Kidney tubule cell (primary cell): ENCODE measurements around the gene PSEN1.
A peak's percentile ranks its signal among the peaks of the same experiment; 100 is the strongest.

ENCODE experiments used
- DNase-seq: peaks from one replicate; pipeline ENCODE4 v3.0.0-alpha.2; 2018; ENCODE audit warnings: low spot score

PSEN1 gene

GRCh38 chr14:73136387-73137225 lies at the start of gene PSEN1:
Gene PSEN1, plus strand, starts transcription at chr14:73136507. Its CDS starts 11,513 bp downstream, at chr14:73148020.
- DNase-seq, result peak; percentile 93

- no peak for DNase-seq
These were observed 45.3 kb upstream of the PSEN1 start for GRCh38 chr14:73091044-73091443.

GRCh38 chr14:73097421-73097820 lies 38.9 kb upstream of the PSEN1 start:
- DNase-seq, result no peak

GRCh38 chr14:73100334-73100733 lies 36.0 kb upstream of the PSEN1 start:
- DNase-seq, result no peak

GRCh38 chr14:73102806-73103497 lies 33.4 kb upstream of the PSEN1 start:
- DNase-seq, result no peak

GRCh38 chr14:73105050-73105449 lies 31.3 kb upstream of the PSEN1 start:
- no peak for DNase-seq

- DNase-seq, result no peak
These were observed 30.6 kb upstream of the PSEN1 start for GRCh38 chr14:73105727-73106126.

- no peak for DNase-seq
These were observed 20.1 kb upstream of the PSEN1 start for GRCh38 chr14:73116079-73116665.

- DNase-seq, result no peak
These were observed 12.0 kb upstream of the PSEN1 start for GRCh38 chr14:73124180-73124894.

- DNase-seq, result no peak
These were observed 11.1 kb upstream of the PSEN1 start for GRCh38 chr14:73125169-73125588.

- no peak for DNase-seq
These were observed 10.6 kb upstream of the PSEN1 start for GRCh38 chr14:73125746-73126145.

- no peak for DNase-seq
These were observed 2.5 kb upstream of the PSEN1 start for GRCh38 chr14:73133795-73134194.

- no peak for DNase-seq
These were observed 271 bp upstream of the PSEN1 start for GRCh38 chr14:73136085-73136386.

GRCh38 chr14:73140811-73141323 lies 4.6 kb downstream of the PSEN1 start:
- DNase-seq, result no peak

- no peak for DNase-seq
These were observed 5.9 kb downstream of the PSEN1 start for GRCh38 chr14:73142216-73142615.

GRCh38 chr14:73143003-73143402 lies 6.7 kb downstream of the PSEN1 start:
- DNase-seq, result no peak

GRCh38 chr14:73143617-73144016 lies 7.3 kb downstream of the PSEN1 start:
- no peak for DNase-seq

GRCh38 chr14:73145371-73145770 lies 9.1 kb downstream of the PSEN1 start:
- no peak for DNase-seq

GRCh38 chr14:73146111-73146510 lies 9.8 kb downstream of the PSEN1 start:
- DNase-seq, result no peak

GRCh38 chr14:73149753-73150152 lies 13.4 kb downstream of the PSEN1 start:
- no peak for DNase-seq

GRCh38 chr14:73153272-73153671 lies 17.0 kb downstream of the PSEN1 start:
- no peak for DNase-seq

- DNase-seq, result no peak
These were observed 25.9 kb downstream of the PSEN1 start for GRCh38 chr14:73162251-73162650.
